ENCODE measurements around the gene SPATA2. TPM values are rescaled to one million over a fixed set of nuclear protein-coding genes. Genes with fewer than 3 reads are reported as not detected.

The SPATA2 gene
- total RNA-seq, 1 experiment from 2014 or later = 8.3 TPM

DNA sequence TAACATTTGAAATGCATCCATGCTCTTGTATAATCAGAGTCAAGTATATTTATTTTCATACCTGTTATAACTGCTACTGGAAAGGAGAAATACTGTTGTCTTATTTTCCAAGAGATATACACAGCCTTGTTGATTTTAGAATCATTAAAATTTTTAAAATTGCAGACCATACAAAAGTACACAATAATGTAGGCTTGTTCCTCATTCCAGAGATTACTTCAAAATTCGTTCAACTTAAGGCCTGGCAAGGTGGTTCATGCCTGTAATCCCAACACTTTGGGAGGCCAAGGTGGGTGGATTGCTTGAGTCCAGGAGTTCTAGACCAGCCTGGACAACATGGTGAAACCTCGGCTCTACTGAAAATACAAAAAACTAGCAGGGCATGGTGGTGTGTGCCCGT, 27.0 kb upstream of the SPATA2 start:
- intact Hi-C loops (cut with micrococcal nuclease; ENCODE audit: unreplicated experiment) (no loop called here), in situ Hi-C loops (cut with HindIII; ENCODE audit: low pct_unique_long_range_greater_than_20kb, low sequenced_read_pairs) (no loop called here)
- peaks cover 14% of the 10 kb centered on the region; the same call in 1 of the 2 replicates for H3K36me3 ChIP-seq (ENCODE audit: control insufficient read depth, insufficient read depth, low read length)
- peaks cover 19% of the 10 kb centered on the region for H3K4me1 ChIP-seq (ENCODE audit: control insufficient read depth, insufficient read depth, low read length)
- BruUV-seq (replicated peaks) = no TSS peak
- POLR2A ChIA-PET = no interaction called here
- ATAC-seq (no peak), DNase-seq (ENCODE audit: low read depth, low spot score) (no peak)
- H3K27ac ChIP-seq (ENCODE audit: low read length) = no peak overlapping the region
- CTCF ChIA-PET = no interaction called here
- TF ChIP-seq, protein P1, sequence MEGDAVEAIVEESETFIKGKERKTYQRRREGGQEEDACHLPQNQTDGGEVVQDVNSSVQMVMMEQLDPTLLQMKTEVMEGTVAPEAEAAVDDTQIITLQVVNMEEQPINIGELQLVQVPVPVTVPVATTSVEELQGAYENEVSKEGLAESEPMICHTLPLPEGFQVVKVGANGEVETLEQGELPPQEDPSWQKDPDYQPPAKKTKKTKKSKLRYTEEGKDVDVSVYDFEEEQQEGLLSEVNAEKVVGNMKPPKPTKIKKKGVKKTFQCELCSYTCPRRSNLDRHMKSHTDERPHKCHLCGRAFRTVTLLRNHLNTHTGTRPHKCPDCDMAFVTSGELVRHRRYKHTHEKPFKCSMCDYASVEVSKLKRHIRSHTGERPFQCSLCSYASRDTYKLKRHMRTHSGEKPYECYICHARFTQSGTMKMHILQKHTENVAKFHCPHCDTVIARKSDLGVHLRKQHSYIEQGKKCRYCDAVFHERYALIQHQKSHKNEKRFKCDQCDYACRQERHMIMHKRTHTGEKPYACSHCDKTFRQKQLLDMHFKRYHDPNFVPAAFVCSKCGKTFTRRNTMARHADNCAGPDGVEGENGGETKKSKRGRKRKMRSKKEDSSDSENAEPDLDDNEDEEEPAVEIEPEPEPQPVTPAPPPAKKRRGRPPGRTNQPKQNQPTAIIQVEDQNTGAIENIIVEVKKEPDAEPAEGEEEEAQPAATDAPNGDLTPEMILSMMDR (IDR thresholded peaks at IDR 0.05) = no peak
- TF ChIP-seq TCF7L2 (IDR thresholded peaks at IDR 0.05; ENCODE audit: low read depth, low read length) (no peak), POLR2AphosphoS5 (IDR thresholded peaks at IDR 0.05; ENCODE audit: low read depth, low read length) (no peak), SIN3A (IDR thresholded peaks at IDR 0.05; ENCODE audit: borderline replicate concordance, insufficient read depth, low read depth, low read length) (no peak)
- TF ChIP-seq, protein P2, sequence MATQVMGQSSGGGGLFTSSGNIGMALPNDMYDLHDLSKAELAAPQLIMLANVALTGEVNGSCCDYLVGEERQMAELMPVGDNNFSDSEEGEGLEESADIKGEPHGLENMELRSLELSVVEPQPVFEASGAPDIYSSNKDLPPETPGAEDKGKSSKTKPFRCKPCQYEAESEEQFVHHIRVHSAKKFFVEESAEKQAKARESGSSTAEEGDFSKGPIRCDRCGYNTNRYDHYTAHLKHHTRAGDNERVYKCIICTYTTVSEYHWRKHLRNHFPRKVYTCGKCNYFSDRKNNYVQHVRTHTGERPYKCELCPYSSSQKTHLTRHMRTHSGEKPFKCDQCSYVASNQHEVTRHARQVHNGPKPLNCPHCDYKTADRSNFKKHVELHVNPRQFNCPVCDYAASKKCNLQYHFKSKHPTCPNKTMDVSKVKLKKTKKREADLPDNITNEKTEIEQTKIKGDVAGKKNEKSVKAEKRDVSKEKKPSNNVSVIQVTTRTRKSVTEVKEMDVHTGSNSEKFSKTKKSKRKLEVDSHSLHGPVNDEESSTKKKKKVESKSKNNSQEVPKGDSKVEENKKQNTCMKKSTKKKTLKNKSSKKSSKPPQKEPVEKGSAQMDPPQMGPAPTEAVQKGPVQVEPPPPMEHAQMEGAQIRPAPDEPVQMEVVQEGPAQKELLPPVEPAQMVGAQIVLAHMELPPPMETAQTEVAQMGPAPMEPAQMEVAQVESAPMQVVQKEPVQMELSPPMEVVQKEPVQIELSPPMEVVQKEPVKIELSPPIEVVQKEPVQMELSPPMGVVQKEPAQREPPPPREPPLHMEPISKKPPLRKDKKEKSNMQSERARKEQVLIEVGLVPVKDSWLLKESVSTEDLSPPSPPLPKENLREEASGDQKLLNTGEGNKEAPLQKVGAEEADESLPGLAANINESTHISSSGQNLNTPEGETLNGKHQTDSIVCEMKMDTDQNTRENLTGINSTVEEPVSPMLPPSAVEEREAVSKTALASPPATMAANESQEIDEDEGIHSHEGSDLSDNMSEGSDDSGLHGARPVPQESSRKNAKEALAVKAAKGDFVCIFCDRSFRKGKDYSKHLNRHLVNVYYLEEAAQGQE (IDR thresholded peaks at IDR 0.05; ENCODE audit: insufficient read depth in 1 of 2, low read depth in 2 of 2, low read length in 1 of 2) = no peak
- no peaks in the 10 kb centered on the region for H3K9me3 ChIP-seq (ENCODE audit: control insufficient read depth, insufficient read depth, low read depth, low read length)
- H3K4me3 ChIP-seq (ENCODE audit: low read depth in 2 of 2, low read length in 2 of 2) = no peak overlapping the region
- no peaks in the 10 kb centered on the region for H3K27me3 ChIP-seq (ENCODE audit: control insufficient read depth, insufficient read depth, low read length)

DNA sequence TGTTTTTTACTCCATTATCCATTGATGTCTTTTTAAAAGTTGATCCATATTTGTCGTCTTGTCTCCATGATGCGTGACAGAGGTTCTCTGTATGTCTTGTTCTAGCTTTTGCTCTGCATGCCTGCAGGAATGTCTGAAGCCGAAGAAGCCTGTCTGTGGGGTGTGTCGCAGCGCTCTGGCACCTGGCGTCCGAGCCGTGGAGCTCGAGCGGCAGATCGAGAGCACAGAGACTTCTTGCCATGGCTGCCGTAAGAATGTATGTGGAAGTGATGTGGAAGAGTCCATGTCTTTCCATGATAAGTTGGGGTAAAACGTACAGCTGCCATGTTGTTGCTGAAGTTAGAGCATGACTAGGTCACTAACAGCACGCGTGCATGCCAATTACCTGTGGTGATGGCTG, 26.1 kb upstream of the SPATA2 start:
- CTCF ChIA-PET = no interaction called here
- Histone ChIP-seq H3K4me1 (ENCODE audit: control insufficient read depth, insufficient read depth, low read length) (peaks cover 19% of the 10 kb centered on the region), H3K27ac (ENCODE audit: low read length) (no peak overlapping the region), H3K36me3 (ENCODE audit: control insufficient read depth, insufficient read depth, low read length) (peaks cover 16% of the 10 kb centered on the region), H3K9me3 (ENCODE audit: control insufficient read depth, insufficient read depth, low read depth, low read length) (no peaks in the 10 kb centered on the region), H3K27me3 (ENCODE audit: control insufficient read depth, insufficient read depth, low read length) (no peaks in the 10 kb centered on the region), H3K4me3 (ENCODE audit: low read depth in 2 of 2, low read length in 2 of 2) (no peak overlapping the region)
- intact Hi-C loops (cut with micrococcal nuclease; ENCODE audit: unreplicated experiment) (no loop called here), in situ Hi-C loops (cut with HindIII; ENCODE audit: low pct_unique_long_range_greater_than_20kb, low sequenced_read_pairs) (no loop called here)
- POLR2A ChIA-PET = no interaction called here
- TF ChIP-seq TCF7L2 (IDR thresholded peaks at IDR 0.05; ENCODE audit: low read depth, low read length) (no peak), SIN3A (IDR thresholded peaks at IDR 0.05; ENCODE audit: borderline replicate concordance, insufficient read depth, low read depth, low read length) (no peak), POLR2AphosphoS5 (IDR thresholded peaks at IDR 0.05; ENCODE audit: low read depth, low read length) (no peak)
- TF ChIP-seq, protein P2 (IDR thresholded peaks at IDR 0.05; ENCODE audit: insufficient read depth in 1 of 2, low read depth in 2 of 2, low read length in 1 of 2) = no peak
- TF ChIP-seq, protein P1 (IDR thresholded peaks at IDR 0.05) = no peak
- ATAC-seq (no peak), DNase-seq (ENCODE audit: low read depth, low spot score) (no peak)
- BruUV-seq (replicated peaks) = no TSS peak

All from Panc1 (cell line).